HT1080 (cell line): ENCODE measurements around the gene SERPINB11. TPM values are rescaled to one million over a fixed set of nuclear protein-coding genes. Genes with fewer than 3 reads are reported as not detected.
"Not testable (repeated sequence)": the region's sequence is repeated elsewhere in the genome, so short reads cannot be mapped to it uniquely, and the experiment has no call there.

Source experiments
- DNase-seq: peaks from one replicate; pipeline ENCODE4 v3.0.0-alpha.2; 2015; ENCODE audit warnings: low read depth
- polyA plus RNA-seq, 2 experiments: library from polyadenylated mRNA; depleted of rRNA; stranded (reverse); fragments of >200 nt; gene quantifications; 2 replicates each; pipeline ENCODE4 v1.2.3, GENCODE V29; 2015
- total RNA-seq: library from RNA; depleted of rRNA; stranded (reverse); fragments of >200 nt; shearing (Covaris generic); gene quantifications from 2 replicates; pipeline ENCODE4 v1.2.3, GENCODE V29; 2014; rRNA removed

The SERPINB11 gene
- total RNA-seq: not detected in 2 replicates
- not detected in 2 replicates for polyA plus RNA-seq (2015; cell fraction: cytosol; rRNA removed)
- not detected in 2 replicates for polyA plus RNA-seq (2015; cell fraction: nucleus; rRNA removed)

- no peak for DNase-seq
Measured at GRCh38 chr18:63702660-63703059, at the start of gene SERPINB11. Gene SERPINB11, plus strand, starts transcription at chr18:63702960. Its CDS starts 7,234 bp downstream, at chr18:63710194.

DNA sequence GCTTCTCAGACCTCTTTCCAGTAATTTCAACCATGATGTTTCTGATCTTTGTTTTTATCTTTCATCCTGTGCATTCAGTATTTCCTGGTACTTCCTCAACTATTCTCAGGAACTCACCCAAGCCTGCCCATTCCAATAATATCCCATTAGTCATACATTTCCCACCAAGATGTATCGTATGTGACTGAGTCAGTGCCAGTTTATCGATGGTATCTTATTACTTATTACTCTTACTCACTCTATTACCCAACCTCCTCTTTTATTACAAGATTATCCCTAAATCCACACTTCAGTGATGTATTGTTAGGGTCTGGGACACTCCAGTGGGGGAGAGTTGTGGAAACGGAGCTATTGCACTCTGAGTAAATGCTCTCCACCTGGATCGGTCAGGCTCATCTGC, 43.8 kb upstream of the SERPINB11 start:
- DNase-seq: peak; percentile 72

DNA sequence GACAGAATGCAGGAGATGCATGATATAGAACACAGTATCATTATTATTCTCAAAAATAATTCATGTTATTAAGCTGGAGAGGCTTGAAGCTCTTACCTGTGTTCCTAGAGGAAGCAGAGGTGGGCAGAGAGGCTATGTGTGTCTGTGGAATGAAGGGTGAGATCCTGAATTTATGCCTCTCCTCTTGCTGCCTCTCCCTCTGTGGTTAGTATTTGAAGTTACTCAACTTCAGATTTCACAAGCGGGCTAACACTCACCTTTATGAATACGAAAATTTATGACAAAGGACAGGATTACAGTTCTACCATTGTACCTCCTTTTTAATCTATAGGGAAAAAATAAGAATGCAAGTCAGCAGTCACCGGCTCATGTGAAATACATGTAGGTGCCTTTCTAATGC, 41.0 kb upstream of the SERPINB11 start, which contains the start of gene SERPINB3:
Gene SERPINB3 (minus strand): TSS at position 144 of the 400 bp plus-strand sequence. CDS start 677 bp downstream, outside the sequence.
- DNase-seq: not testable (repeated sequence)

DNA sequence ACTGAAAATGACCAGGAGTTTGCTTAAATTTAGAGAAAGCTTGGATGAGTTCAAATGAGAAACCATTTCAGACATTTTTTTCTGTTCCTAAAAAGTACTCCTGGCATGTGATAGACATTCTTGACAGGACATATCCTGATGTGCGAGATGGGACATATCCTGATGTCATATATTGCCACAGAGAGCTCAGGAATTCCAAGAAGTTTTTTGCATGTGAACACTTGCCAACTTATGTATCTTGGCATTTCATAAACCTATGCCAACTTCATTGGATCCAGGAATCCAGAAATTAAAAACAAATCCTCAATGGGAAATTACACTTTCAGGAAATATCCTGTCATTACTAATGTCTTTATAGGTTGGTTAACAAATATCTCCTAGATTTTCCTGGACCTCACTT, 38.2 kb upstream of the SERPINB11 start:
- no peak for DNase-seq

DNA sequence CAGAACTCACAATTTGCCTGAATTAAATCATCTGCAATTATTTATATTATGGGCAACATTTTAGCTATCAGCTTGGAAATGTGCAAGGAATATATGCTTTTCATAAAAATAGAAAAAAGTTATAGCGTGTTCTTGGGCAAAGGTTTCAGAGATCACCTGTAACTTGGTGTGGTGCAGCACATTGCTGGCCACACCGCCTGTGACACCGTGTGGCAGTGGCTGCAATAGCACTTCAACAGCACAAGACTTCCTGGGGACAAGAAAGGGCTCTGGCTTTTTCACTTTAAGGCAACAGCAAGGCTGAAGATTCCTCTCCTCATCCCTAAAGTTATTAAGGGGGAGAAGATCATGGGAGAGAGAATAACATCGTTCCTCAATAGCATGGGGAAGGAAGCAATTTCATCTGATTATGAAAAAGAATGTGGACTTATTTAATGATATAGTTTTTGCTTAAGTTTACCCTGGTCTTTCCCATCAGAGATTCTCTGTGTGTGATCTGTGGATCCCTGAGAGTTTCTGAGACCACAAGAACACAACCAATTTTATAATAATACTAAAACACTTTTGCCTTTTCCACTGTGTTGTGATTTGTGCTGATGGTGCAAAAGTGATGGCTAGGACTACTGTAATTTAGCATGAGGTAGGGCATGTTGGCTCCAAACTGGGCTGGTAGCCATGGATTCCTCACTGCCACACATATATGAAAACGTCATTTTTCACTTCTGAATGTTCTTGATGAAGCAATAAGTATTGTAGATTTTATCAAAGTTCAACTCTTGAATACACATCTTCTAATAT, 26.0 kb upstream of the SERPINB11 start:
- DNase-seq: peak; percentile 45

GRCh38 chr18:63677500-63678225, 25.1 kb upstream of the SERPINB11 start:
- peak; percentile 21 for DNase-seq

GRCh38 chr18:63679820-63680606, 22.7 kb upstream of the SERPINB11 start:
- no peak for DNase-seq

GRCh38 chr18:63681449-63682340, 21.1 kb upstream of the SERPINB11 start:
- no peak for DNase-seq

DNA sequence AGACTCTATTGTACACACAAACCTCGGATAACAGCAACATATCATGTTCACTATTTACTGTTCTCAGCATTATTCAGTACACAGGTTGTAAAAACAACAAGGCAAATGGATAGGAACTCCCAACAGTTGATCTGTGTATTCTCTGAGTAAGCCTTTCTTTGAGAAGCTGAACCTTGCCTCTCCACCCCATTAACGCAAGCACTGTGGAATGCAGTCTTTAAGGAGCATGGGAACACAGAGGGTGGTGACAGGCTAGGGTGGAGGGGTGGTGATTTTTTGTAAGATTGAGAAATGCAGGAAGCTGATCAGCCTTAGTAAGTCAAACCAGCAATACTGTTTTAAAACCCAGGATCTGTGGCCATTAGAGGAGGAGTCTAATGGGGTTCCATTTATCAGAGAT, 19.6 kb upstream of the SERPINB11 start:
- peak; percentile 90 for DNase-seq

- DNase-seq: no peak
Measured at GRCh38 chr18:63683890-63684289, 18.9 kb upstream of the SERPINB11 start.

DNA sequence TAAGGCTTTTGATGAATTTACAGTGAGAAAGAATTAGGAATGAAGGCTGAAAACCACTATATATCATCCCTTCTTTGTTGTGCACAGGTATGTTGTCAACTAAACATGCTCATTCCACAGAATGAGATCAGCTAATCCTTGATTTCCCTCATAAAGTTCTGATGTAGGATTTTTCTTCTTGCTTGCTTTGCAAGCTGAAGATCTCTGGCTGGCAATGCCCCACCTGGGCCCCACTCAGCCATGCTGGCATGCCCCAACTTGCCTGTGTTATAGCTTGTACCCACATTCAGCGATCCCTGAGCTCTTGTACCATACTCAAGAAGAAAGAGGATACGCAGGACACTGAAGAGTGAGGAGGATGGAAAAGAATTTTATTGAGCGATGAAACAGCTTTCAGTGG, 18.0 kb upstream of the SERPINB11 start:
- no peak for DNase-seq

GRCh38 chr18:63686871-63687270, 15.9 kb upstream of the SERPINB11 start:
- no peak for DNase-seq

- DNase-seq: no peak
Measured at GRCh38 chr18:63689064-63689463, 13.7 kb upstream of the SERPINB11 start.

- DNase-seq: peak; percentile 6
Measured at GRCh38 chr18:63697097-63697660, 5.6 kb upstream of the SERPINB11 start.

- DNase-seq: no peak
Measured at GRCh38 chr18:63700501-63700900, 2.3 kb upstream of the SERPINB11 start.

DNA sequence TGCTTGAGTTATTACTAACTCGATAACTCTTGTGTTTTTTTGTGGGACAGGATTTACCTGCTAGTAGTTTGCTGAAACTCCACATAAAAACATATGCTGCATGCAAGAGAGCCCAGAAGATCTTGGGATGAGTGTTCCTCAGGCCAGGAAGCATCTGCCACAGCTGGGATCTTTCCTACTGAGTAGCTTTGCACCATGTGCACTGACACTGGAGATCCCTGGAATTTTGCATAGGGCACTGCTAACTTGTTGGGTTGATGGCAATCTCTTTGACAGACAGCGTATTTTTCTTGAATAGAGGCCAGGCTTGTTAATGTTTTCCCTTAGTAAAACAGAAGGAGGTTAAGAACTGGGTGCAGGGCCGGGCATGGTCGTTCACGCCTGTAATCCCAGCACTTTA, 808 bp upstream of the SERPINB11 start:
- no peak for DNase-seq

DNA sequence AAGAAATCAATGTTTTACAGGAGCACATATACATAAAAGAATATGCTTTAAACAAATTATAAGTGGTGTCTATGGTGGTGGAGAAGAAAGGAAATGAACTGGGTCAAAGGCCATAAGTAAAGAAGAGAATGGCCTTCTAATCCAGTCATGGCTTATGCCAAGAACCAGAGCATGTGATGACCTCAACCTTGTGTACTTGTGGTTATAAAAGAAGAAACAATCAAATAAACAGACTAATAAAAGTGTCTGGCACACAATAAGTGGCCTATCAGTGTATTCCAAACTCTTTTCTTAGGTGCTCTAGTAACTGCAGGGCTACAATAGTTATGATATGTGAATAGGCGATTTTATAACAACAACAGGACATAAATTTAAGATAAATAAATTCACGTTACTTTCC, 2.6 kb downstream of the SERPINB11 start:
- no peak for DNase-seq

GRCh38 chr18:63707816-63708215, 5.1 kb downstream of the SERPINB11 start:
- no peak for DNase-seq

DNA sequence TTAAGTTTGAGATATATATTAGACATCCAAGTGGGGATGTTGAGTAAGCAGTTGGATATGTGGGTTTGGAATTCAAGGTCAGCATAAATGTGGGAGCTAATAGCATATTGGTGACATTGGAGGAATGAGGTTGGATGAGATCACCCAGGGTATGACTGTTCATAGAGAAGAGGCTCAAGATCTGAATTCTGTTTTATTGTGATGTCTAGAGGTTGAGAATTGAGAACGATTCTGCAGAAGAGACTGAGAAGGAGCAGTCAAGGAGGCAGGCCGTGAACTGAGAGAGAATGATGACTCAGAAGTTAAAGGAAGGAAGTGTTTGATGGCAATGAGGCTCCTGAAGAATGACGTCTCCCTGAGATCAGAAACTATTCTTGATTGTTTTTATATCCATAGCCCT, 5.9 kb downstream of the SERPINB11 start:
- DNase-seq: peak; percentile 92
